Measurements from ENCODE around the gene FRAS1.

GRCh38 chr4:78513411-78513975 lies 456.4 kb downstream of the FRAS1 start:
- no peak for TF ChIP-seq CTCF (IDR thresholded peaks at IDR 0.05; ENCODE audit: poor library complexity, severe bottlenecking)
- TF ChIP-seq POLR2AphosphoS5 (IDR thresholded peaks at IDR 0.05) = no peak
- TF ChIP-seq RAD21 (conservative IDR thresholded peaks at IDR 0.05) = no peak
- no peak for TF ChIP-seq EZH2 (IDR thresholded peaks at IDR 0.05; ENCODE audit: borderline replicate concordance, insufficient read depth, low read length, poor library complexity, severe bottlenecking)
- TF ChIP-seq EP300 (conservative IDR thresholded peaks at IDR 0.05; ENCODE audit: poor library complexity, severe bottlenecking) = no peak
- no peak for TF ChIP-seq REST (IDR thresholded peaks at IDR 0.05; ENCODE audit: borderline replicate concordance)
- TF ChIP-seq TAF1 (IDR thresholded peaks at IDR 0.05; ENCODE audit: low read depth) = no peak
- TF ChIP-seq SMC3 (conservative IDR thresholded peaks at IDR 0.05; ENCODE audit: poor library complexity) = no peak

All from neural cell (in vitro differentiated cells).